Kidney (tissue), 14 donors: ENCODE results near the gene DLGAP1. TPM values are rescaled to one million over a fixed set of nuclear protein-coding genes. Genes with fewer than 3 reads are reported as not detected.

Source experiments
- DNase-seq, 5 donors: peaks; one replicate each; pipeline ENCODE4 v3.0.0-alpha.2; 2013 to 2020
- FAIRE-seq: peaks from 2 replicates; lab custom pipeline; 2012; peaks lifted over from hg19 to GRCh38; lab: Jason Lieb, UNC
- H3K27ac ChIP-seq, 2 donors: one replicate each; pipeline ENCODE4 v1.7.0; 2013; ENCODE audit warnings: low read depth in 2 of 2, low read length in 2 of 2, inconsistent platforms in 1 of 2
- H3K27me3 ChIP-seq: one replicate; pipeline ENCODE4 v1.7.1; 2013; ENCODE audit warnings: low read length, inconsistent platforms; ENCODE audit not compliant: control insufficient read depth, insufficient read depth
- H3K36me3 ChIP-seq, 3 donors: one replicate each; pipeline versions ENCODE4 v1.7.0 to v1.7.1; 2013; ENCODE audit warnings: low read length in 3 of 3, control low read depth in 1 of 3, inconsistent platforms in 1 of 3; ENCODE audit not compliant: insufficient read depth in 3 of 3, control insufficient read depth in 2 of 3
- H3K4me1 ChIP-seq, 3 donors: one replicate each; pipeline versions ENCODE4 v1.7.0 to v1.7.1; 2013; ENCODE audit warnings: low read length in 3 of 3, inconsistent platforms in 1 of 3, low read depth in 1 of 3; ENCODE audit not compliant: control insufficient read depth in 2 of 3, insufficient read depth in 2 of 3
- H3K4me3 ChIP-seq, 3 donors: one replicate each; pipeline versions ENCODE4 v1.7.0 to v1.8.1; 2013; ENCODE audit warnings: low read length in 3 of 3, control low read depth in 1 of 3, inconsistent platforms in 1 of 3
- H3K9ac ChIP-seq, 3 donors: one replicate each; pipeline versions ENCODE4 v1.7.0 to v1.7.1; 2013; ENCODE audit warnings: low read length in 3 of 3, control low read depth in 1 of 3, inconsistent platforms in 1 of 3
- H3K9me3 ChIP-seq, 3 donors: one replicate each; pipeline versions ENCODE4 v1.7.0 to v1.7.1; 2013; ENCODE audit warnings: low read length in 3 of 3, control low read depth in 1 of 3, inconsistent platforms in 1 of 3; ENCODE audit not compliant: control insufficient read depth in 2 of 3, insufficient read depth in 1 of 3
- intact Hi-C: fragments of 100-400 bp; cut with DNase I; formaldehyde crosslinking; loops from one replicate; pipeline ENCODE4 v1.11.1; 2022
- polyA plus RNA-seq: library from polyadenylated mRNA; stranded (reverse); fragments of 350-450 nt; fragmentation: Illumina TruSeq; extraction: RNeasy Lipid Tissue Mini Kit (QIAGEN cat#74804); gene quantifications from one replicate; pipeline ENCODE4 v1.2.3, GENCODE V29; 2014; ENCODE audit warnings: low read depth, low replicate concordance; ENCODE audit not compliant: insufficient read depth
- total RNA-seq: library from RNA; stranded (reverse); fragmentation: NEBNext Ultra II Directional; extraction: Animal tissue kit (Norgen Biotek cat#: 25700); gene quantifications from one replicate; pipeline ENCODE4 v1.2.1, GENCODE V29; 2021
- TF ChIP-seq, protein P1 (sequence below): IDR thresholded peaks from 3 replicates; pipeline ENCODE4 v1.5.1; 2012; ENCODE audit warnings: mild to moderate bottlenecking, moderate library complexity, borderline replicate concordance; ENCODE audit not compliant: insufficient read depth; ENCODE audit errors: extremely low read depth
- donor health status: control.
- donor health status: control.
- donor health status: control.
- donor health status: control.
- donor health status: control.
- donor health status: DM: yes; HTN: yes; CAD: no.
- donor health status: Normal renal cell carcinoma (clear cell type).

The DLGAP1 gene
- total and polyA plus RNA-seq, 2 donors from 2014 or later: 1.2 to 32.8 TPM

- no peaks in the 10 kb centered on the region for H3K27me3 ChIP-seq
- no peak overlapping the region for H3K9ac ChIP-seq
- intact Hi-C loops: no loop called here
- TF ChIP-seq, protein P1, sequence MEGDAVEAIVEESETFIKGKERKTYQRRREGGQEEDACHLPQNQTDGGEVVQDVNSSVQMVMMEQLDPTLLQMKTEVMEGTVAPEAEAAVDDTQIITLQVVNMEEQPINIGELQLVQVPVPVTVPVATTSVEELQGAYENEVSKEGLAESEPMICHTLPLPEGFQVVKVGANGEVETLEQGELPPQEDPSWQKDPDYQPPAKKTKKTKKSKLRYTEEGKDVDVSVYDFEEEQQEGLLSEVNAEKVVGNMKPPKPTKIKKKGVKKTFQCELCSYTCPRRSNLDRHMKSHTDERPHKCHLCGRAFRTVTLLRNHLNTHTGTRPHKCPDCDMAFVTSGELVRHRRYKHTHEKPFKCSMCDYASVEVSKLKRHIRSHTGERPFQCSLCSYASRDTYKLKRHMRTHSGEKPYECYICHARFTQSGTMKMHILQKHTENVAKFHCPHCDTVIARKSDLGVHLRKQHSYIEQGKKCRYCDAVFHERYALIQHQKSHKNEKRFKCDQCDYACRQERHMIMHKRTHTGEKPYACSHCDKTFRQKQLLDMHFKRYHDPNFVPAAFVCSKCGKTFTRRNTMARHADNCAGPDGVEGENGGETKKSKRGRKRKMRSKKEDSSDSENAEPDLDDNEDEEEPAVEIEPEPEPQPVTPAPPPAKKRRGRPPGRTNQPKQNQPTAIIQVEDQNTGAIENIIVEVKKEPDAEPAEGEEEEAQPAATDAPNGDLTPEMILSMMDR: no peak
- H3K27ac ChIP-seq: no peak overlapping the region
- FAIRE-seq: no peak
- H3K9me3 ChIP-seq: no peaks in the 10 kb centered on the region
- no peak overlapping the region for H3K4me3 ChIP-seq
- no peaks in the 10 kb centered on the region for H3K36me3 ChIP-seq
- no peaks in the 10 kb centered on the region for H3K4me1 ChIP-seq
- no peak for DNase-seq
These were observed 524.7 kb downstream of the DLGAP1 start for GRCh38 chr18:3930126-3931012.

GRCh38 chr18:3924455-3924854, 530.7 kb downstream of the DLGAP1 start:
- no peak overlapping the region for H3K9ac ChIP-seq
- TF ChIP-seq, protein P1: no peak
- H3K4me3 ChIP-seq: no peak overlapping the region
- H3K27ac ChIP-seq: no peak overlapping the region
- FAIRE-seq (no peak), DNase-seq (no peak)
- no peaks in the 10 kb centered on the region for H3K27me3 ChIP-seq
- no peaks in the 10 kb centered on the region for H3K9me3 ChIP-seq
- H3K4me1 ChIP-seq: no peaks in the 10 kb centered on the region
- intact Hi-C loops: no loop called here
- H3K36me3 ChIP-seq: no peaks in the 10 kb centered on the region

DNA sequence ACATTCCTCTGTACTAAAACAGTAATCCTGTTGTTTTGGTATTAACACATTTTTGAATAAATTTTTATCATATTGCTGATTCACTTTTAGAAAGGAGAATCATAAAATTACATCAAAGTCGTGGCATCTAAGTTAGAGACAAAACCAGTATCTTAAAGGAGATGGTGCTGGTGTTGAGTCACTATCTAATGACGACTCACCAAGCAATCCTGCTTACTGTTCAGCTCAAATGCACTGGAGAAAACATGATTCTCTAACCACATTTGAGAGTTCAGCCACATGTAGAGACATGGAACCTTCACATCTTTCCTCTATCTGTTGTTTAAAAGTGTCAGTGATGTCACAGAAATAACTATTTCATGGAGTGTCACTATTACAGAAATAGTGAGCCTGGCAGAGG, 531.4 kb downstream of the DLGAP1 start:
- FAIRE-seq: no peak
- Histone ChIP-seq H3K9ac (no peak overlapping the region), H3K36me3 (no peaks in the 10 kb centered on the region), H3K4me3 (no peak overlapping the region), H3K9me3 (no peaks in the 10 kb centered on the region), H3K4me1 (no peaks in the 10 kb centered on the region), H3K27me3 (no peaks in the 10 kb centered on the region), H3K27ac (no peak overlapping the region)
- no peak for DNase-seq
- TF ChIP-seq, protein P1: no peak
- intact Hi-C loops: no loop called here

GRCh38 chr18:3921826-3922225, 533.3 kb downstream of the DLGAP1 start:
- no peaks in the 10 kb centered on the region for H3K4me1 ChIP-seq
- H3K36me3 ChIP-seq: no peaks in the 10 kb centered on the region
- no peak overlapping the region for H3K4me3 ChIP-seq
- no peaks in the 10 kb centered on the region for H3K27me3 ChIP-seq
- no peak overlapping the region for H3K27ac ChIP-seq
- FAIRE-seq (no peak), DNase-seq (no peak)
- H3K9me3 ChIP-seq: no peaks in the 10 kb centered on the region
- intact Hi-C loops: no loop called here
- no peak overlapping the region for H3K9ac ChIP-seq
- TF ChIP-seq, protein P1: no peak
